B cell (primary cell): Measurements from ENCODE around the gene ABI3BP. TPM values are rescaled to one million over a fixed set of nuclear protein-coding genes. Genes with fewer than 3 reads are reported as not detected.

ENCODE experiments used
- ATAC-seq: fragments of 200-7000 bp; cut with Tn5 transposase; one replicate; pipeline ENCODE4 v1.10.0; 2021; ENCODE audit warnings: low read depth, mild to moderate bottlenecking, moderate number of reproducible peaks, moderate library complexity
- CTCF ChIA-PET: fragments of 350-600 bp; sonication (Branson Sonifier 250); formaldehyde crosslinking; loops from one replicate; lab custom pipeline; 2021; ENCODE audit warnings: antibody characterized with exemption, inconsistent platforms; lab: Charles Lee
- POLR2A ChIA-PET: fragments of 350-600 bp; sonication (Branson Sonifier 250); formaldehyde crosslinking; loops from one replicate; lab custom pipeline; 2021; ENCODE audit warnings: antibody characterized with exemption; lab: Charles Lee
- DNase-seq: peaks from one replicate; pipeline ENCODE4 v3.0.0; 2013
- H2AFZ ChIP-seq: 2 replicates; pipeline ENCODE4 v1.6.1; 2012; ENCODE audit warnings: mild to moderate bottlenecking, low read depth, low read length; ENCODE audit not compliant: insufficient read depth, poor library complexity, severe bottlenecking
- H3K27ac ChIP-seq, 2 donors: 1 replicate in 1 of 2; 2 replicates in 1 of 2; pipeline ENCODE4 v1.5.1; 2012 to 2013; ENCODE audit warnings: low read length in 2 of 2, mild to moderate bottlenecking in 2 of 2, moderate library complexity in 1 of 2
- H3K27me3 ChIP-seq, 4 experiments: fragments of 200-600 bp in 1 of 4; sonication (generic) in 1 of 4; replicated peaks in 1 of 4; 1 replicate in 2 of 4; 2 replicates in 2 of 4; pipeline versions ENCODE4 v1.6.1 to v1.7.0; 2013 to 2016; ENCODE audit warnings: low read length in 3 of 4, mild to moderate bottlenecking in 2 of 4, mixed read lengths in 1 of 4, moderate library complexity in 1 of 4; ENCODE audit not compliant: insufficient read depth in 4 of 4, control insufficient read depth in 3 of 4; ENCODE audit errors: control extremely low read depth in 1 of 4
- H3K36me3 ChIP-seq, 2 experiments: replicated peaks in 1 of 2; 1 replicate in 1 of 2; 2 replicates in 1 of 2; pipeline versions ENCODE4 v1.6.1 to v1.7.1; 2013; ENCODE audit warnings: low read length in 1 of 2; ENCODE audit not compliant: insufficient read depth in 2 of 2, control insufficient read depth in 1 of 2; ENCODE audit errors: control extremely low read depth in 1 of 2, extremely low read depth in 1 of 2
- H3K4me1 ChIP-seq, 2 donors: fragments of 200-600 bp in 1 of 2; sonication (generic) in 1 of 2; 1 replicate in 1 of 2; 2 replicates in 1 of 2; pipeline versions ENCODE4 v1.5.1 to v1.6.1; 2013 to 2017; ENCODE audit warnings: low read length in 2 of 2; ENCODE audit not compliant: control insufficient read depth in 2 of 2, insufficient read depth in 2 of 2
- H3K4me2 ChIP-seq: replicated peaks from 2 replicates; pipeline ENCODE3; 2012; ENCODE audit warnings: mild to moderate bottlenecking, low read depth, low read length; ENCODE audit not compliant: poor library complexity, severe bottlenecking
- H3K4me3 ChIP-seq, 5 experiments: fragments of 200-600 bp in 1 of 5; sonication (generic) in 1 of 5; 1 replicate in 3 of 5; 2 replicates in 2 of 5; pipeline versions ENCODE4 v1.5.1 to v1.7.0; 2011 to 2016; ENCODE audit warnings: low read length in 4 of 5, mild to moderate bottlenecking in 4 of 5, low read depth in 2 of 5, control low read depth in 1 of 5, moderate library complexity in 1 of 5; ENCODE audit not compliant: insufficient read depth in 1 of 5; ENCODE audit errors: control extremely low read depth in 1 of 5, extremely low read depth in 1 of 5
- H3K79me2 ChIP-seq: fragments of 200-600 bp; sonication (generic); one replicate; pipeline ENCODE4 v1.6.0; 2016; ENCODE audit warnings: low read length; ENCODE audit not compliant: control insufficient read depth, insufficient read depth
- H3K9ac ChIP-seq: fragments of 200-600 bp; sonication (generic); 2 replicates; pipeline ENCODE4 v1.6.1; 2017; ENCODE audit warnings: mild to moderate bottlenecking, low read length, moderate library complexity
- H3K9me3 ChIP-seq, 3 donors: one replicate each; pipeline versions ENCODE4 v1.6.1 to v1.7.1; 2013; ENCODE audit warnings: low read length in 2 of 3; ENCODE audit not compliant: control insufficient read depth in 2 of 3, insufficient read depth in 1 of 3; ENCODE audit errors: control extremely low read depth in 1 of 3
- H4K20me1 ChIP-seq: 2 replicates; pipeline ENCODE4 v1.6.0; 2012; ENCODE audit warnings: mild to moderate bottlenecking, low read length; ENCODE audit not compliant: insufficient read depth, control insufficient read depth, poor library complexity, severe bottlenecking
- H3K27ac Mint-ChIP-seq: one replicate; pipeline ENCODE4 v1.8.0; 2021; ENCODE audit warnings: mixed read lengths
- H3K27me3 Mint-ChIP-seq: one replicate; pipeline ENCODE4 v1.8.0; 2021; ENCODE audit warnings: mixed read lengths
- H3K4me1 Mint-ChIP-seq: one replicate; pipeline ENCODE4 v1.8.0; 2021; ENCODE audit warnings: mixed read lengths
- H3K4me3 Mint-ChIP-seq: one replicate; pipeline ENCODE4 v1.8.0; 2021; ENCODE audit warnings: mixed read lengths
- H3K9me3 Mint-ChIP-seq: one replicate; pipeline ENCODE4 v1.8.0; 2022; ENCODE audit warnings: mixed read lengths; ENCODE audit not compliant: insufficient read depth
- CTCF ChIP-seq: fragments of 200-600 bp; IDR thresholded peaks from one replicate; pipeline ENCODE4 v1.8.0; 2022; ENCODE audit warnings: antibody characterized with exemption, mild to moderate bottlenecking
- EZH2 ChIP-seq: IDR thresholded peaks from 2 replicates; pipeline ENCODE4 v1.6.1; 2012; ENCODE audit warnings: borderline replicate concordance, low read depth, mild to moderate bottlenecking, moderate library complexity, low read length; ENCODE audit not compliant: insufficient read depth, poor library complexity, severe bottlenecking
- WGBS: methylation state at CpG from one replicate; pipeline ENCODE4 v1.1.5; 2013; ENCODE audit warnings: missing lambda C conversion rate; ENCODE audit not compliant: insufficient coverage; 5-methylcytosine and 5-hydroxymethylcytosine counted together
- intact Hi-C: fragments of 100-400 bp; cut with micrococcal nuclease; formaldehyde crosslinking; loops from one replicate; pipeline ENCODE4 v1.10.0; 2022
- polyA plus RNA-seq: library from polyadenylated mRNA; depleted of rRNA; stranded (reverse); fragments of >200 nt; gene quantifications from 2 replicates; pipeline ENCODE4 v1.2.3, GENCODE V29; 2012
- total RNA-seq, 2 donors: library from RNA; stranded (reverse); fragments of 120-200 nt in 1 of 2; gene quantifications; 1 replicate in 1 of 2; 2 replicates in 1 of 2; pipeline versions ENCODE4 v1.2.3 to v1.2.4, GENCODE V29; 2013 to 2022

The ABI3BP gene
- total and polyA plus RNA-seq, 2 donors (not counting 1 experiment from before 2014, with no cell fraction given) = not detected

- Histone ChIP-seq H3K9me3 (no peaks in the 10 kb centered on the region), H3K79me2 (no peaks in the 10 kb centered on the region), H3K36me3 (no peaks in the 10 kb centered on the region), H3K4me3 (no peak overlapping the region), H3K9ac (no peak overlapping the region), H3K4me2 (no peak overlapping the region), H3K4me1 (no peaks in the 10 kb centered on the region), H3K27ac (no peak overlapping the region), H4K20me1 (no peaks in the 10 kb centered on the region), H3K27me3 (no peaks in the 10 kb centered on the region), H2AFZ (no peak overlapping the region)
- H3K4me1 Mint-ChIP-seq = no peaks in the 10 kb centered on the region
- no peaks in the 10 kb centered on the region for H3K9me3 Mint-ChIP-seq
- ATAC-seq (no peak), DNase-seq (no peak)
- no CpG with 5 or more reads among the region's 2 CpGs for WGBS
- CTCF ChIA-PET = no interaction called here
- no peak overlapping the region for H3K27ac Mint-ChIP-seq
- H3K4me3 Mint-ChIP-seq = no peak overlapping the region
- POLR2A ChIA-PET = no interaction called here
- TF ChIP-seq EZH2 (no peak), CTCF (no peak)
- intact Hi-C loops = no loop called here
- peaks cover 4% of the 10 kb centered on the region for H3K27me3 Mint-ChIP-seq
These were observed 128.6 kb downstream of the ABI3BP start for GRCh38 chr3:100864471-100865250.

GRCh38 chr3:100857863-100858262 is 135.4 kb downstream of the ABI3BP start:
- ATAC-seq = no peak
- no peaks in the 10 kb centered on the region for H3K4me1 Mint-ChIP-seq

More at GRCh38 chr3:100857863-100858262, 135.4 kb downstream of the ABI3BP start:
- Mint-ChIP-seq H3K27me3 (peaks cover 4% of the 10 kb centered on the region), H3K4me3 (no peak overlapping the region), H3K27ac (no peak overlapping the region), H3K9me3 (no peaks in the 10 kb centered on the region)
- no peaks in the 10 kb centered on the region for H3K4me1 ChIP-seq
- no peak for TF ChIP-seq CTCF
- TF ChIP-seq EZH2 = no peak
- no peak overlapping the region for H3K4me3 ChIP-seq
- no peaks in the 10 kb centered on the region for H3K79me2 ChIP-seq
- intact Hi-C loops = no loop called here
- H4K20me1 ChIP-seq = no peaks in the 10 kb centered on the region
- no peaks in the 10 kb centered on the region for H3K9me3 ChIP-seq
- ChIA-PET POLR2A (no interaction called here), CTCF (no interaction called here)
- H3K27me3 ChIP-seq = no peaks in the 10 kb centered on the region
- no peak for DNase-seq
- H3K9ac ChIP-seq = no peak overlapping the region
- H3K36me3 ChIP-seq = no peaks in the 10 kb centered on the region
- no peak overlapping the region for H2AFZ ChIP-seq
- no peak overlapping the region for H3K4me2 ChIP-seq
- WGBS = no CpG with 5 or more reads among the region's 2 CpGs
- no peak overlapping the region for H3K27ac ChIP-seq
